ENCODE data around the gene ZIC2.

ZIC2 gene

GRCh38 chr13:99959540-99960230, 21.9 kb upstream of the ZIC2 start:
- DNase-seq, result no peak

GRCh38 chr13:99960663-99961311, 20.8 kb upstream of the ZIC2 start:
- no peak for DNase-seq

- DNase-seq, result no peak
Measured at GRCh38 chr13:99961636-99962035, 19.9 kb upstream of the ZIC2 start.

GRCh38 chr13:99962242-99962641, 19.3 kb upstream of the ZIC2 start:
- DNase-seq, result no peak

- DNase-seq, result no peak
Measured at GRCh38 chr13:99963816-99964339, 17.7 kb upstream of the ZIC2 start.

GRCh38 chr13:99965329-99966000, 16.1 kb upstream of the ZIC2 start:
- no peak for DNase-seq

- no peak for DNase-seq
Measured at GRCh38 chr13:99966064-99966805, 15.3 kb upstream of the ZIC2 start.

- DNase-seq, result no peak
Measured at GRCh38 chr13:99967498-99967868, 14.1 kb upstream of the ZIC2 start.

GRCh38 chr13:99967869-99968520, 13.6 kb upstream of the ZIC2 start:
- no peak for DNase-seq

GRCh38 chr13:99968521-99969452, 12.8 kb upstream of the ZIC2 start:
- no peak for DNase-seq

- DNase-seq, result no peak
Measured at GRCh38 chr13:99969453-99969918, 12.1 kb upstream of the ZIC2 start.

GRCh38 chr13:99969919-99970650, 11.5 kb upstream of the ZIC2 start:
- peak; percentile 40 for DNase-seq

GRCh38 chr13:99970651-99971575, 10.7 kb upstream of the ZIC2 start:
- DNase-seq, result no peak

- no peak for DNase-seq
Measured at GRCh38 chr13:99971576-99972189, 9.9 kb upstream of the ZIC2 start, which contains the start of gene ZIC5. Gene ZIC5, minus strand, starts transcription at chr13:99971767. Its CDS starts 164 bp downstream, at chr13:99971603.

- no peak for DNase-seq
Measured at GRCh38 chr13:99972190-99972731, 9.3 kb upstream of the ZIC2 start.

GRCh38 chr13:99973163-99973807, 8.3 kb upstream of the ZIC2 start:
- DNase-seq, result no peak

- DNase-seq, result no peak
Measured at GRCh38 chr13:99973808-99974185, 7.8 kb upstream of the ZIC2 start.

GRCh38 chr13:99974296-99974938, 7.2 kb upstream of the ZIC2 start:
- no peak for DNase-seq

Measured in CD4-positive, alpha-beta T cell treated with Interleukin-12 subunit alpha and Interleukin-12 subunit beta, for 1 hour (primary cell).